Measurements from ENCODE around the gene PRKCG. TPM values are rescaled to one million over a fixed set of nuclear protein-coding genes. Genes with fewer than 3 reads are reported as not detected.

The PRKCG gene
- total and polyA plus RNA-seq, 2 donors, result 1.1 to 4.5 TPM

- H3K4me1 ChIP-seq (ENCODE audit: control insufficient read depth in 2 of 2, insufficient read depth in 2 of 2, low read length in 2 of 2), result peaks cover 14 to 26% of the 10 kb centered on the region in 2 donors
- H3K36me3 ChIP-seq (ENCODE audit: control insufficient read depth in 2 of 2, insufficient read depth in 2 of 2, low read length in 1 of 2), result no peaks in the 10 kb centered on the region
- H3K27ac ChIP-seq (ENCODE audit: low read depth in 1 of 2, low read length in 1 of 2), result peak overlapping the region in 1 of 2 donors; percentile 94
- DNase-seq (ENCODE audit: low read depth in 6 of 9, low spot score in 9 of 9), result peak in 3 of 9 donors; percentile 30 to 78 (median 48)
- peaks cover 0 to 5% of the 10 kb centered on the region in 2 donors for H3K27me3 ChIP-seq (ENCODE audit: control insufficient read depth in 2 of 2, insufficient read depth in 1 of 2, low read length in 1 of 2)
- no peak overlapping the region for H3K4me3 ChIP-seq (ENCODE audit: low read length in 2 of 2)
- no peaks in the 10 kb centered on the region for H3K9me3 ChIP-seq (ENCODE audit: control insufficient read depth in 2 of 2, insufficient read depth in 1 of 2, low read length in 1 of 2)
- WGBS, result 46% methylated on average over 2 of the region's 2 CpGs
Observed at GRCh38 chr19:53853707-53854106, 28.3 kb upstream of the PRKCG start.

GRCh38 chr19:53864308-53864836 is 17.6 kb upstream of the PRKCG start:
- Histone ChIP-seq H3K36me3 (ENCODE audit: control insufficient read depth in 2 of 2, insufficient read depth in 2 of 2, low read length in 1 of 2) (no peaks in the 10 kb centered on the region), H3K27me3 (ENCODE audit: control insufficient read depth in 2 of 2, insufficient read depth in 1 of 2, low read length in 1 of 2) (peaks cover 0 to 12% of the 10 kb centered on the region in 2 donors), H3K9me3 (ENCODE audit: control insufficient read depth in 2 of 2, insufficient read depth in 1 of 2, low read length in 1 of 2) (peaks cover 0 to 7% of the 10 kb centered on the region in 2 donors), H3K27ac (ENCODE audit: low read depth in 1 of 2, low read length in 1 of 2) (no peak overlapping the region), H3K4me3 (ENCODE audit: low read length in 2 of 2) (no peak overlapping the region), H3K4me1 (ENCODE audit: control insufficient read depth in 2 of 2, insufficient read depth in 2 of 2, low read length in 2 of 2) (peaks cover 10 to 32% of the 10 kb centered on the region in 2 donors)
- 97% methylated on average over 6 of the region's 6 CpGs for WGBS
- DNase-seq (ENCODE audit: low read depth in 6 of 9, low spot score in 9 of 9), result no peak

GRCh38 chr19:53865523-53865917 is 16.5 kb upstream of the PRKCG start:
- H3K4me1 ChIP-seq (ENCODE audit: control insufficient read depth in 2 of 2, insufficient read depth in 2 of 2, low read length in 2 of 2), result peaks cover 11 to 38% of the 10 kb centered on the region in 2 donors
- H3K36me3 ChIP-seq (ENCODE audit: control insufficient read depth in 2 of 2, insufficient read depth in 2 of 2, low read length in 1 of 2), result peaks cover 1 to 2% of the 10 kb centered on the region in 2 donors
- H3K27ac ChIP-seq (ENCODE audit: low read depth in 1 of 2, low read length in 1 of 2), result peak overlapping the region; percentile 90 to 91
- peak overlapping the region; percentile 62 to 83 for H3K4me3 ChIP-seq (ENCODE audit: low read length in 2 of 2)
- H3K9me3 ChIP-seq (ENCODE audit: control insufficient read depth in 2 of 2, insufficient read depth in 1 of 2, low read length in 1 of 2), result peaks cover 0 to 7% of the 10 kb centered on the region in 2 donors
- DNase-seq (ENCODE audit: low read depth in 6 of 9, low spot score in 9 of 9), result peak in 2 of 9 donors; percentile 53 to 78
- 72% methylated on average over 9 of the region's 9 CpGs for WGBS
- H3K27me3 ChIP-seq (ENCODE audit: control insufficient read depth in 2 of 2, insufficient read depth in 1 of 2, low read length in 1 of 2), result peaks cover 0 to 12% of the 10 kb centered on the region in 2 donors

- H3K27me3 ChIP-seq (ENCODE audit: control insufficient read depth in 2 of 2, insufficient read depth in 1 of 2, low read length in 1 of 2), result peaks cover 0 to 12% of the 10 kb centered on the region in 2 donors
- H3K9me3 ChIP-seq (ENCODE audit: control insufficient read depth in 2 of 2, insufficient read depth in 1 of 2, low read length in 1 of 2), result peaks cover 0 to 7% of the 10 kb centered on the region in 2 donors
- H3K36me3 ChIP-seq (ENCODE audit: control insufficient read depth in 2 of 2, insufficient read depth in 2 of 2, low read length in 1 of 2), result peaks cover 4 to 5% of the 10 kb centered on the region in 2 donors
- H3K4me1 ChIP-seq (ENCODE audit: control insufficient read depth in 2 of 2, insufficient read depth in 2 of 2, low read length in 2 of 2), result peaks cover 12 to 43% of the 10 kb centered on the region in 2 donors
- H3K27ac ChIP-seq (ENCODE audit: low read depth in 1 of 2, low read length in 1 of 2), result peak overlapping the region; percentile 90 to 91
- 8% methylated on average over 50 of the region's 50 CpGs for WGBS
- peak overlapping the region; percentile 62 to 83 for H3K4me3 ChIP-seq (ENCODE audit: low read length in 2 of 2)
- DNase-seq (ENCODE audit: low read depth in 6 of 9, low spot score in 9 of 9), result peak in 2 of 9 donors; percentile 54 to 81
Observed at GRCh38 chr19:53865918-53866864, 15.8 kb upstream of the PRKCG start.

- Histone ChIP-seq H3K27ac (ENCODE audit: low read depth in 1 of 2, low read length in 1 of 2) (peak overlapping the region; percentile 81 to 91), H3K9me3 (ENCODE audit: control insufficient read depth in 2 of 2, insufficient read depth in 1 of 2, low read length in 1 of 2) (peaks cover 0 to 7% of the 10 kb centered on the region in 2 donors), H3K4me3 (ENCODE audit: low read length in 2 of 2) (peak overlapping the region; percentile 62 to 83), H3K4me1 (ENCODE audit: control insufficient read depth in 2 of 2, insufficient read depth in 2 of 2, low read length in 2 of 2) (peaks cover 12 to 50% of the 10 kb centered on the region in 2 donors), H3K36me3 (ENCODE audit: control insufficient read depth in 2 of 2, insufficient read depth in 2 of 2, low read length in 1 of 2) (peaks cover 4 to 7% of the 10 kb centered on the region in 2 donors), H3K27me3 (ENCODE audit: control insufficient read depth in 2 of 2, insufficient read depth in 1 of 2, low read length in 1 of 2) (peaks cover 0 to 12% of the 10 kb centered on the region in 2 donors)
- 69% methylated on average over 14 of the region's 14 CpGs for WGBS
- no peak for DNase-seq (ENCODE audit: low read depth in 6 of 9, low spot score in 9 of 9)
Observed at GRCh38 chr19:53866865-53867224, 15.2 kb upstream of the PRKCG start.

GRCh38 chr19:53867225-53868090 is 14.5 kb upstream of the PRKCG start, which contains the start of gene MYADM:
Gene MYADM, plus strand, starts transcription at chr19:53867883. Its CDS starts 5,647 bp downstream, at chr19:53873530.
- peaks cover 0 to 7% of the 10 kb centered on the region in 2 donors for H3K9me3 ChIP-seq (ENCODE audit: control insufficient read depth in 2 of 2, insufficient read depth in 1 of 2, low read length in 1 of 2)
- H3K27ac ChIP-seq (ENCODE audit: low read depth in 1 of 2, low read length in 1 of 2), result peak within 1 kb of the TSS; percentile 90 to 91
- H3K27me3 ChIP-seq (ENCODE audit: control insufficient read depth in 2 of 2, insufficient read depth in 1 of 2, low read length in 1 of 2), result peaks cover 0 to 12% of the 10 kb centered on the region in 2 donors
- H3K36me3 ChIP-seq (ENCODE audit: control insufficient read depth in 2 of 2, insufficient read depth in 2 of 2, low read length in 1 of 2), result peaks cover 4 to 7% of the 10 kb centered on the region in 2 donors
- H3K4me3 ChIP-seq (ENCODE audit: low read length in 2 of 2), result peak within 1 kb of the TSS; percentile 78 to 83
- DNase-seq (ENCODE audit: low read depth in 6 of 9, low spot score in 9 of 9), result peak; percentile 97 to 100 (median 99)
- H3K4me1 ChIP-seq (ENCODE audit: control insufficient read depth in 2 of 2, insufficient read depth in 2 of 2, low read length in 2 of 2), result peaks cover 12 to 56% of the 10 kb centered on the region in 2 donors
- 3% methylated on average over 37 of the region's 37 CpGs for WGBS

- Histone ChIP-seq H3K27me3 (ENCODE audit: control insufficient read depth in 2 of 2, insufficient read depth in 1 of 2, low read length in 1 of 2) (peaks cover 0 to 12% of the 10 kb centered on the region in 2 donors), H3K4me1 (ENCODE audit: control insufficient read depth in 2 of 2, insufficient read depth in 2 of 2, low read length in 2 of 2) (peaks cover 15 to 60% of the 10 kb centered on the region in 2 donors), H3K4me3 (ENCODE audit: low read length in 2 of 2) (peak overlapping the region; percentile 78 to 83), H3K27ac (ENCODE audit: low read depth in 1 of 2, low read length in 1 of 2) (peak overlapping the region; percentile 83 to 90), H3K36me3 (ENCODE audit: control insufficient read depth in 2 of 2, insufficient read depth in 2 of 2, low read length in 1 of 2) (peaks cover 6 to 11% of the 10 kb centered on the region in 2 donors), H3K9me3 (ENCODE audit: control insufficient read depth in 2 of 2, insufficient read depth in 1 of 2, low read length in 1 of 2) (peaks cover 0 to 7% of the 10 kb centered on the region in 2 donors)
- under 1% methylated on average over 35 of the region's 37 CpGs for WGBS
- DNase-seq (ENCODE audit: low read depth in 6 of 9, low spot score in 9 of 9), result no peak
Observed at GRCh38 chr19:53868091-53868891, 13.7 kb upstream of the PRKCG start.
